BE2C (cell line): ENCODE measurements around the gene AIP.
"Not testable (repeated sequence)": the region's sequence is repeated elsewhere in the genome, so short reads cannot be mapped to it uniquely, and the experiment has no call there.

Source experiments
- DNase-seq: peaks from one replicate; pipeline ENCODE4 v3.0.0-alpha.2; 2020
- H3K27me3 ChIP-seq: fragments of 250-450 bp; sonication (Bioruptor Pico); 2 replicates; pipeline ENCODE4 v1.5.1; 2020; ENCODE audit warnings: mild to moderate bottlenecking
- H3K36me3 ChIP-seq: fragments of 250-450 bp; sonication (Bioruptor Pico); 2 replicates; pipeline ENCODE4 v1.5.1; 2020; ENCODE audit warnings: mild to moderate bottlenecking
- H3K4me1 ChIP-seq: fragments of 250-450 bp; sonication (Bioruptor Pico); 2 replicates; pipeline ENCODE4 v1.5.1; 2020
- H3K4me3 ChIP-seq: 2 replicates; pipeline ENCODE4 v1.5.1; 2011; ENCODE audit warnings: low read depth, low read length
- H3K9me3 ChIP-seq: fragments of 250-450 bp; sonication (Bioruptor Pico); 2 replicates; pipeline ENCODE4 v1.5.1; 2020
- CTCF ChIP-seq: IDR thresholded peaks from 2 replicates; pipeline ENCODE4 v1.5.1; 2012; ENCODE audit warnings: mild to moderate bottlenecking, low read depth, low read length

The AIP gene

DNA sequence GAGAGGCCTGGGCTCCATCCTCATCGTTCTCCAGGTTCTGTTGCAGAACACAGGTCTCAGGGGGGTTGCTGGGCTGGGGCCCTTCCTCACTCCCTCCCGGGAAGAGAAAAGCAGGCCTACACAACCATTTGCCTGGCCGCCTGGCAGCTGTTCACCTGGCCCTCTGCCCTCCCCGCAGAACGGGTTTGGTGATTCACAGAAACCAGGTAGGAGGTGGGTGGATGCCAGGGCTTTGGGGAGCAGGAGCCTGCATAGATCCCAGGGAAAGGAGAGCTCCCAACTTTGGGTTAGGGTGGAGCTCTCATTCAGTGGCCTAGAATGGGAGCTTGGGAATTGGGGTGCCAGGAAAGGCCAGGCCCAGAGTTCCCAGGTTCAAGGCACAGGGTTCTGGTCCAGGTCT, 14.8 kb upstream of the AIP start:
- DNase-seq = no peak
- H3K36me3 ChIP-seq = no peaks in the 10 kb centered on the region
- no peaks in the 10 kb centered on the region for H3K27me3 ChIP-seq
- H3K9me3 ChIP-seq = no peaks in the 10 kb centered on the region
- TF ChIP-seq CTCF = no peak
- peaks cover 8% of the 10 kb centered on the region for H3K4me1 ChIP-seq
- peak overlapping the region; percentile 69 for H3K4me3 ChIP-seq

DNA sequence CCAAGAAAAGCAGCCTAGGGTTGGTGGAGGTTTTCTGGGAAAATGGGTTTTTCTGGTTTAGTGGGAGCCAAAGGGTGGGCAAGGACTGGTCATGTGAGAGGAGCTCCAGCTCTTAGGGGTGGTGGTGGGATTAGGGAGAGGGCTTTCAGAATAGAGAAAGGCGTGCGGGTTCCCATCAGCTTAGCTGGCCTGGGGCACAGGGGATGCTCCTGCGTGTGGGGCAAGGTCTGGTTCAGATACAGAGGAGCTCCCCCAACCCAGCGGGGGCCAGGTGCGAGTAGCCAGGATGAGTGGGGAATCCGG, 14.4 kb upstream of the AIP start:
- peaks cover 8% of the 10 kb centered on the region for H3K4me1 ChIP-seq
- no peaks in the 10 kb centered on the region for H3K27me3 ChIP-seq
- TF ChIP-seq CTCF = no peak
- H3K4me3 ChIP-seq = peak overlapping the region; percentile 69
- H3K9me3 ChIP-seq = no peaks in the 10 kb centered on the region
- DNase-seq = no peak
- H3K36me3 ChIP-seq = no peaks in the 10 kb centered on the region

GRCh38 chr11:67468759-67469507, 13.9 kb upstream of the AIP start, which contains the start of gene TMEM134:
TSS of gene TMEM134 (minus strand) at chr11:67469251. CDS start at chr11:67469192, 59 bp downstream.
- Histone ChIP-seq H3K4me3 (peak within 1 kb of the TSS; percentile 69), H3K36me3 (no peaks in the 10 kb centered on the region), H3K27me3 (no peaks in the 10 kb centered on the region), H3K9me3 (no peaks in the 10 kb centered on the region), H3K4me1 (peaks cover 4% of the 10 kb centered on the region)
- TF ChIP-seq CTCF = peak; percentile 50
- peak; percentile 96 for DNase-seq

GRCh38 chr11:67469508-67469811, 13.4 kb upstream of the AIP start:
- no peak for DNase-seq
- TF ChIP-seq CTCF = no peak
- H3K9me3 ChIP-seq = no peaks in the 10 kb centered on the region
- no peaks in the 10 kb centered on the region for H3K36me3 ChIP-seq
- no peaks in the 10 kb centered on the region for H3K27me3 ChIP-seq
- H3K4me1 ChIP-seq = no peaks in the 10 kb centered on the region
- peak overlapping the region; percentile 68 for H3K4me3 ChIP-seq

DNA sequence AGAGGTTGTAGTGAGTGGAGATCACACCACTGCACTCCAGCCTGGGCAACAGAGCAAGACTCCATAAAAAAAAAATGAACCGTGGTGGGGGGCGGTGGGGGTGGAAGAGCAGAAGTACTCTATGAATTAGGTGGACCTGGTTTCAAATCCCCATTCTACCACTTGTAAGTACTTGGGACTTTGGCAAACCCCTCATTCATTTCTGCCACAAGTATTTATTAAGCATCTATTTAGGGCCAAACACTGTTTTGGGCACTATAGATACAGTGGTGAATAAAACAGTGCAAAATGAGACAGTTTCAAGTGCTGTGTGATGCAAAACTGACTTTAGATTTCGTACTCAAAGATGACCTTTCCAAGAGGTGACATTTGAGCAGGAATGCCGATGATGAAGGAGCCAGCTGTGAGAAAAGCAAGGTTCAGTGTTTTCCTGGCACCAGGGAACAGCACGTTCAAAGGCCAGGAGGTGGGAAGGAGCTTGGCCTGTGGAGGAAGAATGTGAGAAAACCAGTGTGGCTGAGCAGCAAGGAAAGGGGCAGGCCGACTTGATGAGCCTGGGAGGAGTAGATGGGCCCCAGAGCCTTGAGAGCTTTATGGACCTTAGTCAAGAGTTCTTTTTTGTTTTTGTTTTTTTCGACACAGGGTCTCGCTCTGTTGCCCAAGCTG, 12.4 kb upstream of the AIP start:
- no peak overlapping the region for H3K4me3 ChIP-seq
- DNase-seq = no peak
- no peaks in the 10 kb centered on the region for H3K9me3 ChIP-seq
- no peak for TF ChIP-seq CTCF
- no peaks in the 10 kb centered on the region for H3K36me3 ChIP-seq
- no peaks in the 10 kb centered on the region for H3K4me1 ChIP-seq
- no peaks in the 10 kb centered on the region for H3K27me3 ChIP-seq

DNA sequence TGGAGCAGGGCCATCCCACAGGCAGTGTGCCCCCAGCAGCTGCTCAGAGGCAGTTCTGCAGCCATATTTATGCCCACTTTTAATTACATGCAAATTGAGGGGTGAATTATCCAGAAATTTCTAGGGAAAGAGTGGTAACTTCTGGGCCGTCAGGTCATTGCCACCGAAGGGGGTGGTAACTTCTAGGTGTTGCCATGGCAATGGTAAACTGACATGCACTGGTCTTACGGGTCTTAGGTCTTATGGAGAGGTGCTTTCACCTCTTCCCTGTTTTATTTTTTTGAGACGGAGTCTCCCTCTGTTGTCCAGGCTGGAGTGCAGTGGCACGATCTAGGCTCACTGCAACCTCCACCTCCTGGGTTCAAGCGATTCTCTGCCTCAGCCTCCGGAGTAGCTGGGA, 9.9 kb upstream of the AIP start:
- no peak for DNase-seq
- TF ChIP-seq CTCF = no peak
- H3K4me1 ChIP-seq = no peaks in the 10 kb centered on the region
- no peak overlapping the region for H3K4me3 ChIP-seq
- H3K27me3 ChIP-seq = no peaks in the 10 kb centered on the region
- no peaks in the 10 kb centered on the region for H3K36me3 ChIP-seq
- H3K9me3 ChIP-seq = no peaks in the 10 kb centered on the region

DNA sequence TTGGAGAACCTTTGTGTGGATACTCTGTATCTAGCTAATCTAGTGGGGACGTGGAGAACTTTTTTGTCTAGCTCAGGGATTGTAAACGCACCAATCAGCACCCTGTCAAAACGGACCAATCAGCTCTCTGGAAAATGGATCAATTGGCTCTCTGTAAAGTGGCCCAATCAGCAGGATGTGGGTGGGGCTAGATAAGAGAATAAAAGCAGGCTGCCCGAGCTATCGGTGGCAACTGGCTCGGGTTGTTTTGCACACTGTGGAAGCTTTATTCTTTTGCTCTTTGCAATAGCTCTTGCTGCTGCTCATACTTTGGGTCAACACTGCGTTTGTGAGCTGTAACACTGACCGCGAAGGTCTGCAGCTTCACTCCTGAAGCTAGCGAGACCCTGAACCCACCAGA, 6.1 kb upstream of the AIP start:
- H3K4me1 ChIP-seq, H3K4me3 ChIP-seq, H3K9me3 ChIP-seq, H3K27me3 ChIP-seq, H3K36me3 ChIP-seq, DNase-seq: not testable (repeated sequence)

DNA sequence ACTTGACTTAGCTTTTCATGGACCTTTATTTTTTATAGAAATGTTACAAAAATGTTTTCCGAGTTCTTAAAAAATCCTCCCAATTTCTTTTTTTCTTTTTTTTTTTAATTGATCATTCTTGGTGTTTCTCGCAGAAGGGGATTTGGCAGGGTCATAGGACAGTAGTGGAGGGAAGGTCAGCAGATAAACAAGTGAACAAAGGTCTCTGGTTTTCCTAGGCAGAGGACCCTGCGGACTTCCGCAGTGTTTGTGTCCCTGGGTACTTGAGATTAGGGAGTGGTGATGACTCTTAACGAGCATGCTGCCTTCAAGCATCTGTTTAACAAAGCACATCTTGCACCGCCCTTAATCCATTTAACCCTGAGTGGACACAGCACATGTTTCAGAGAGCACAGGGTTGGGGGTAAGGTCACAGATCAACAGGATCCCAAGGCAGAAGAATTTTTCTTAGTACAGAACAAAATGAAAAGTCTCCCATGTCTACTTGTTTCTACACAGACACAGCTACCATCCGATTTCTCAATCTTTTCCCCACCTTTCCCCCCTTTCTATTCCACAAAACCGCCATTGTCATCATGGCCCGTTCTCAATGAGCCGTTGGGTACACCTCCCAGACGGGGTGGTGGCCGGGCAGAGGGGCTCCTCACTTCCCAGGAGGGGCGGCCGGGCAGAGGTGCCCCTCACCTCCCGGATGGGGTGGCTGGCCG, 5.3 kb upstream of the AIP start:
- not testable (repeated sequence) for H3K4me3 ChIP-seq, DNase-seq

More for the DNA sequence above, 5.3 kb upstream of the AIP start:
- not testable (repeated sequence) for H3K4me1 ChIP-seq, H3K27me3 ChIP-seq, H3K36me3 ChIP-seq, H3K9me3 ChIP-seq
